CD4-positive, alpha-beta T cell (primary cell): Measurements from ENCODE around the gene URB1. TPM values are rescaled to one million over a fixed set of nuclear protein-coding genes. Genes with fewer than 3 reads are reported as not detected.

Experiments used
- ATAC-seq: fragments of 200-7000 bp; cut with Tn5 transposase; one replicate; pipeline ENCODE4 v1.10.0; 2022; ENCODE audit warnings: mild to moderate bottlenecking; ENCODE audit not compliant: poor library complexity
- CTCF ChIA-PET: fragments of 350-600 bp; sonication (Branson Sonifier 250); formaldehyde crosslinking; loops from one replicate; lab custom pipeline; 2021; ENCODE audit warnings: antibody characterized with exemption, inconsistent platforms; lab: Charles Lee
- POLR2A ChIA-PET: fragments of 350-600 bp; sonication (Branson Sonifier 250); formaldehyde crosslinking; loops from one replicate; lab custom pipeline; 2021; ENCODE audit warnings: antibody characterized with exemption, inconsistent platforms; lab: Charles Lee
- DNase-seq, 14 experiments: peaks; one replicate each; pipeline ENCODE4 v3.0.0-alpha.2; 2013 to 2020; ENCODE audit warnings: mixed read lengths in 2 of 14
- H3K27ac ChIP-seq, 2 donors: one replicate each; pipeline versions ENCODE4 v1.5.1 to v1.7.0; 2013; ENCODE audit warnings: low read length in 2 of 2, low read depth in 1 of 2, mild to moderate bottlenecking in 1 of 2
- H3K27me3 ChIP-seq, 2 experiments: 1 replicate in 1 of 2; 2 replicates in 1 of 2; pipeline versions ENCODE4 v1.6.1 to v1.7.0; 2013; ENCODE audit warnings: low read length in 2 of 2, control low read depth in 1 of 2, mild to moderate bottlenecking in 1 of 2, moderate library complexity in 1 of 2; ENCODE audit not compliant: insufficient read depth in 2 of 2, control insufficient read depth in 1 of 2
- H3K36me3 ChIP-seq: one replicate; pipeline ENCODE4 v1.6.1; 2013; ENCODE audit warnings: low read length, control low read depth; ENCODE audit not compliant: insufficient read depth
- H3K4me1 ChIP-seq: one replicate; pipeline ENCODE4 v1.6.1; 2013; ENCODE audit warnings: low read length, control low read depth; ENCODE audit not compliant: insufficient read depth
- H3K4me3 ChIP-seq: one replicate; pipeline ENCODE4 v1.5.1; 2013; ENCODE audit warnings: mild to moderate bottlenecking, low read length, moderate library complexity
- H3K9me3 ChIP-seq, 2 experiments: 1 replicate in 1 of 2; 2 replicates in 1 of 2; pipeline versions ENCODE4 v1.6.1 to v1.7.0; 2013; ENCODE audit warnings: low read length in 2 of 2, mild to moderate bottlenecking in 2 of 2, control low read depth in 1 of 2, moderate library complexity in 1 of 2; ENCODE audit not compliant: control insufficient read depth in 1 of 2, insufficient read depth in 1 of 2
- H3K27ac Mint-ChIP-seq: one replicate; pipeline ENCODE4 v1.8.0; 2020; ENCODE audit warnings: mixed read lengths
- H3K27me3 Mint-ChIP-seq: one replicate; pipeline ENCODE4 v1.8.0; 2021; ENCODE audit warnings: mixed read lengths
- H3K36me3 Mint-ChIP-seq: one replicate; pipeline ENCODE4 v1.8.0; 2021; ENCODE audit warnings: low read depth, mixed read lengths
- H3K4me1 Mint-ChIP-seq: one replicate; pipeline ENCODE4 v1.8.0; 2021; ENCODE audit warnings: low read depth, mixed read lengths
- H3K4me3 Mint-ChIP-seq: one replicate; pipeline ENCODE4 v1.8.0; 2020; ENCODE audit warnings: mild to moderate bottlenecking, mixed read lengths
- H3K9me3 Mint-ChIP-seq: one replicate; pipeline ENCODE4 v1.8.0; 2020; ENCODE audit warnings: mixed read lengths
- intact Hi-C, 2 experiments: fragments of 100-400 bp; cut with DNase I in 1 of 2; cut with micrococcal nuclease in 1 of 2; formaldehyde crosslinking; loops; one replicate each; pipeline versions ENCODE4 v1.15.1 to v1.9.0; 2023 to 2025; cut with DNase I, micrococcal nuclease
- total RNA-seq, 174 experiments: library from RNA in 2 of 174; stranded (reverse) in 2 of 174; gene quantifications; one replicate each; pipeline ENCODE4 v1.2.3 and lab custom pipeline; 2021 to 2026
- TF ChIP-seq, protein P1 (sequence below): fragments of 200-600 bp; IDR thresholded peaks from one replicate; pipeline ENCODE4 v1.8.0; 2022; ENCODE audit warnings: antibody characterized with exemption, mild to moderate bottlenecking

Gene URB1
- total RNA-seq, 2 experiments from 2014 or later, result 5.4 to 5.7 TPM

DNA sequence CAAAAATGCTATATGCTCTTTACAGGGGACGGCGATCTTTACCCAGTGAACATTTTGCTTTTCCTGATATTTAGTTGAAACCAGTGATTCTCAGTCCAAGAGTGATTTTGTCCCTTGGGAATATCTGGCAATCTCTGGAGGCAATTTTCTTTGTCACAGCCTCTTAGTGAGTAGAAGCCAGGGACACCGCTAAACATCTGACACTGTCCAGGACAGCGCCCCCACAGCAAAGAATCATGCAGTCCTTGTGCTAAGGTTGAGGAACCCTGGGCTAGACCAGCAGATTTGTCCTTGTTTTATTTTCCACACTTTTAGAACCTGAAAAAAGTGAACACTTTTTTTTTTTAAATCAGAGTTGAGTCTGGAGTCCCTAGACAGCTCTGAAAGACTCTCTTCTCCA is 32.8 kb upstream of the URB1 start:
- no peak overlapping the region for H3K4me3 ChIP-seq
- no peaks in the 10 kb centered on the region for H3K9me3 ChIP-seq
- peaks cover 10% of the 10 kb centered on the region for H3K36me3 Mint-ChIP-seq
- no peaks in the 10 kb centered on the region for H3K36me3 ChIP-seq
- no peaks in the 10 kb centered on the region for H3K9me3 Mint-ChIP-seq
- H3K27ac ChIP-seq, result no peak overlapping the region
- POLR2A ChIA-PET, result interaction anchor here (0.7 kb wide), 1 partner anchor 8 kb away, joined by 3 read pairs; no protein-coding TSS in a partner anchor
- no peaks in the 10 kb centered on the region for H3K27me3 Mint-ChIP-seq
- no peaks in the 10 kb centered on the region for H3K27me3 ChIP-seq
- no peak overlapping the region for H3K4me3 Mint-ChIP-seq
- intact Hi-C loops, result no loop called here
- H3K27ac Mint-ChIP-seq, result no peak overlapping the region
- ATAC-seq (no peak), DNase-seq (no peak)
- TF ChIP-seq, protein P1, sequence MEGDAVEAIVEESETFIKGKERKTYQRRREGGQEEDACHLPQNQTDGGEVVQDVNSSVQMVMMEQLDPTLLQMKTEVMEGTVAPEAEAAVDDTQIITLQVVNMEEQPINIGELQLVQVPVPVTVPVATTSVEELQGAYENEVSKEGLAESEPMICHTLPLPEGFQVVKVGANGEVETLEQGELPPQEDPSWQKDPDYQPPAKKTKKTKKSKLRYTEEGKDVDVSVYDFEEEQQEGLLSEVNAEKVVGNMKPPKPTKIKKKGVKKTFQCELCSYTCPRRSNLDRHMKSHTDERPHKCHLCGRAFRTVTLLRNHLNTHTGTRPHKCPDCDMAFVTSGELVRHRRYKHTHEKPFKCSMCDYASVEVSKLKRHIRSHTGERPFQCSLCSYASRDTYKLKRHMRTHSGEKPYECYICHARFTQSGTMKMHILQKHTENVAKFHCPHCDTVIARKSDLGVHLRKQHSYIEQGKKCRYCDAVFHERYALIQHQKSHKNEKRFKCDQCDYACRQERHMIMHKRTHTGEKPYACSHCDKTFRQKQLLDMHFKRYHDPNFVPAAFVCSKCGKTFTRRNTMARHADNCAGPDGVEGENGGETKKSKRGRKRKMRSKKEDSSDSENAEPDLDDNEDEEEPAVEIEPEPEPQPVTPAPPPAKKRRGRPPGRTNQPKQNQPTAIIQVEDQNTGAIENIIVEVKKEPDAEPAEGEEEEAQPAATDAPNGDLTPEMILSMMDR, result no peak
- H3K4me1 Mint-ChIP-seq, result no peaks in the 10 kb centered on the region
- no peaks in the 10 kb centered on the region for H3K4me1 ChIP-seq
- CTCF ChIA-PET, result no interaction called here

DNA sequence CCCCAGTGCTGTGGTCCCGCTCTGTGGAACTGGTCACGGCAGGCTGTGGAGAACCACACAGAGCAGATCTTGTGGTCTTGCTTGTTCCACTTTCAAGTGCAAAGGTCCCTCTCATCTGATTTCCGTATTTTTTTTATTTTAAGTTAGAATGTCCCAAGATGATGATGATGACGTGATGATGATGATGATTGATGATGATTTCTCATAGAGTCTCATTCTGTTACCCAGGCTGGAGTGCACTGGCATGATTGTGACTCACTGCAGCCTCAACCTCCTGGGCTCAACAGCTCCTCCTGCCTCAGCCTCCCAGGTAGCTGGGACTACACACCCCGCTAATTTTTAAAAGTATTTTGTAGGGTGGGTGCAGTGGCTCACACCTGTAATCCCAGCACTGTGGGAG is 31.9 kb upstream of the URB1 start:
- intact Hi-C loops, result no loop called here
- Histone ChIP-seq H3K27me3 (no peaks in the 10 kb centered on the region), H3K9me3 (no peaks in the 10 kb centered on the region), H3K4me3 (no peak overlapping the region), H3K27ac (no peak overlapping the region), H3K4me1 (no peaks in the 10 kb centered on the region), H3K36me3 (no peaks in the 10 kb centered on the region)
- H3K36me3 Mint-ChIP-seq, result peaks cover 12% of the 10 kb centered on the region
- ATAC-seq, result no peak
- H3K4me3 Mint-ChIP-seq, result no peak overlapping the region
- no peaks in the 10 kb centered on the region for H3K27me3 Mint-ChIP-seq
- ChIA-PET POLR2A (no interaction called here), CTCF (no interaction called here)
- no peak for DNase-seq
- no peaks in the 10 kb centered on the region for H3K4me1 Mint-ChIP-seq
- TF ChIP-seq, protein P1, result no peak
- H3K9me3 Mint-ChIP-seq, result no peaks in the 10 kb centered on the region
- no peak overlapping the region for H3K27ac Mint-ChIP-seq

DNA sequence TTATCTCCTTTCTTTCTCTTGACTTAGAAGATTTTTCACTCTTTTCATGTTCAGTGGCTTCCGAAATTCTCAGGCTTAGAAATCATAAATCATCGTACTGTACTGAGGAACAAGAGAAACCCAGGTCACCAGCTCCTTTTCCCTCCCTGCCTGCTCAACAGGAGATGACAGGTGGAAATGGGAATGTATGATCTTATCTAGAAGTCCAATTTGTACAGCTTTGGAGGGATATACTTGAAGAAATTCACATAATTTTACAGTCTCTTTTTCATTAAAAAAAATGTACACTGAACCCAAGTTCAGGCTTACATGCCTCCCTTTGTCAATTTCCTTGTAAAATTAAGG is 31.4 kb upstream of the URB1 start:
- intact Hi-C loops, result no loop called here
- DNase-seq (no peak), ATAC-seq (no peak)
- H3K9me3 ChIP-seq, result no peaks in the 10 kb centered on the region
- ChIA-PET CTCF (no interaction called here), POLR2A (no interaction called here)
- TF ChIP-seq, protein P1, result no peak
- Mint-ChIP-seq H3K36me3 (peaks cover 12% of the 10 kb centered on the region), H3K4me3 (no peak overlapping the region), H3K9me3 (no peaks in the 10 kb centered on the region), H3K27ac (no peak overlapping the region), H3K27me3 (no peaks in the 10 kb centered on the region), H3K4me1 (no peaks in the 10 kb centered on the region)
- no peaks in the 10 kb centered on the region for H3K27me3 ChIP-seq
- H3K36me3 ChIP-seq, result no peaks in the 10 kb centered on the region
- H3K27ac ChIP-seq, result no peak overlapping the region
- H3K4me3 ChIP-seq, result no peak overlapping the region
- no peaks in the 10 kb centered on the region for H3K4me1 ChIP-seq
